ENCODE data around the gene PATL2.
"Not testable (repeated sequence)": the region's sequence is repeated elsewhere in the genome, so short reads cannot be mapped to it uniquely, and the experiment has no call there.

Gene PATL2

DNA sequence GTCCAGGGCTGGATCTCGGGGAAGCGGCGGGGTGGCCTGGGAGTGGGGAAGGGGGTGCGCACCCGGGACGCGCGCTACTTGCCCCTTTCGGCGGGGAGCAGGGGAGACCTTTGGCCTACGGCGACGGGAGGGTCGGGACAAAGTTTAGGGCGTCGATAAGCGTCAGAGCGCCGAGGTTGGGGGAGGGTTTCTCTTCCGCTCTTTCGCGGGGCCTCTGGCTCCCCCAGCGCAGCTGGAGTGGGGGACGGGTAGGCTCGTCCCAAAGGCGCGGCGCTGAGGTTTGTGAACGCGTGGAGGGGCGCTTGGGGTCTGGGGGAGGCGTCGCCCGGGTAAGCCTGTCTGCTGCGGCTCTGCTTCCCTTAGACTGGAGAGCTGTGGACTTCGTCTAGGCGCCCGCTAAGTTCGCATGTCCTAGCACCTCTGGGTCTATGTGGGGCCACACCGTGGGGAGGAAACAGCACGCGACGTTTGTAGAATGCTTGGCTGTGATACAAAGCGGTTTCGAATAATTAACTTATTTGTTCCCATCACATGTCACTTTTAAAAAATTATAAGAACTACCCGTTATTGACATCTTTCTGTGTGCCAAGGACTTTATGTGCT lies 721 bp upstream of the PATL2 start:
- Mint-ChIP-seq H3K36me3 (peaks cover 57% of the 10 kb centered on the region), H3K9me3 (no peaks in the 10 kb centered on the region), H3K4me1 (peaks cover 53% of the 10 kb centered on the region), H3K4me3 (peak overlapping the region; percentile 98), H3K27me3 (no peaks in the 10 kb centered on the region), H3K27ac (peak overlapping the region; percentile 100)

DNA sequence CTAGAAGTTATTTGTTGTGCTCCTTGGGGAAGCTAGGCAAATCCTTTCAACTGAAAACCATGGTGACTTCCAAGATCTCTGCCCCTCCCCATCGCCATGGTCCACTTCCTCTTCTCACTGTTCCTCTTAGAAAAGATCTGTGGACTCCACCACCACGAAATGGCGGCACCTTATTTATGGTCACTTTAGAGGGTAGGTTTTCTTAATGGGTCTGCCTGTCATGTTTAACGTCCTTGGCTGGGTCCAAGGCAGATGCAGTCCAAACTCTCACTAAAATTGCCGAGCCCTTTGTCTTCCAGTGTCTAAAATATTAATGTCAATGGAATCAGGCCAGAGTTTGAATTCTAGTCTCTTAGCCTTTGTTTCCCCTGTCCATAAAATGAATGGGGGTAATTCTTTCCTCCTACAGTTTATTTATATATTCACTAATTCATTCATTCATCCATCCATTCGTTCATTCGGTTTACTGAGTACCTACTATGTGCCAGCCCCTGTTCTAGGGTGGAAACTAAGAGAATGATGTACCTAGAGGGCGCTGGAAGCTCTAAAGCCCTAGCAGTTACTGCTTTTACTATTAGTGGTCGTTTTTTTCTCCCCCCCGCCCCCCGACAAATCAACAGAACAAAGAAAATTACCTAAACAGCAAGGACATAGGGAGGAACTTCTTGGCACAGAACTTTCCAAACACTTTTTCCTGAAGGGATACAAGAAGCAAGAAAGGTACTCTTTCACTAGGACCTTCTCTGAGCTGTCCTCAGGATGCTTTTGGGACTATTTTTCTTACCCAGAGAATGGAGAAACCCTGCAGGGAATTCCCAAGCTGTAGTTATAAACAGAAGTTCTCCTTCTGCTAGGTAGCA lies 657 bp downstream of the PATL2 start:
- peaks cover 46% of the 10 kb centered on the region for H3K36me3 Mint-ChIP-seq
- H3K4me1 Mint-ChIP-seq: peaks cover 45% of the 10 kb centered on the region
- no peaks in the 10 kb centered on the region for H3K27me3 Mint-ChIP-seq
- no peaks in the 10 kb centered on the region for H3K9me3 Mint-ChIP-seq
- H3K4me3 Mint-ChIP-seq: peak overlapping the region; percentile 98
- peak overlapping the region; percentile 100 for H3K27ac Mint-ChIP-seq

DNA sequence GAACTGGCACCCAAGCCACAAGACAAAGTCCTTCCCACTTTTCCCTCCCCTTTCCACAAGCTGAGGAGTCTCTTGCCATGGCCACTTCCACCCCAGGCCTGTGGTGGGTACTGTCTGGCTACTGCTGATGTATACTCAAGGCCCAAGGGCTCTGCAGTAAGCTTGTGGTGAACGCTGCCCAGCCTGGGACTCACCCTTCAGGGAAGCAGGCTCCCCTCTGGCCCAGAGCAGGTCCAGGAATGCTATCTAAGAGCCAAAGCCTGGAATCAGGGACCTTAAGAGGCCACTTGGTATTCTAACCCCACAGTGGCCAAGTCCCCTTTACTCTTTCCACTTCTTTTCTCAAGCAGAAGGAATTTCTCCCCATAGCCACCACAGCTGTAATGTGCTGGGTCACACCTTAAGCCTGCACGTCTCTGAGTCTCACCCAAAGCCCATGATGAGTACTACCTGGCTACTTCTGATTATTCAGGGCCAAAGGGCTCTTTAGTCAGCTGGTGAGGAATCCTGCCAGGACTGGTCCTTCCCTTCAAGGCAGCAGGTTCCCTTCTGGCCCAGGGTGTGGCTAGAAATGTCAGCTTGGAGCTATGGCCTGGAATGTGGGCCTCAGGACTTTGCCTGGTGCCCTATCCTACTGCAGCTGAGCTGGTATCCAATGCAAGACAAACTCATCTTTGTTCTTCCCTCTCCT lies 4.0 kb downstream of the PATL2 start:
- Mint-ChIP-seq H3K27ac (no peak overlapping the region), H3K4me3 (no peak overlapping the region)

DNA sequence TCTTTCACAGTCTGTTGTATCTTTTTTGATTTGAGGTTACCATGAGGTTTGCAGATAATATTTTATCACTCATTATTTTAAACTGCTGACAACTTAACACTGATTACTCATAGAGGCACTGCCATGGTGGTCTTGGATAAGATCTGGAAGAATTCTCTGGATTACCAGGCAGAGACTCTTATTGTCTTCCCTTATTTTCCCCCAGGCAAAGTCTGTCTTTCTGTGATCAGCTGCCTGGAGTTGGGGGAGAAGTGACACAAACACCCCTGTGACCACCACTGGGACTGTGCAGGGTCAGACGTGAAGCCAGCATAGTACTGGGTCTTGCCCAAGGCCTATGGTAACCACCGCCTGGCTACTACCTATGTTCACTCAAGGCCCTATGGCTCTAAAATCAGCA lies 4.7 kb downstream of the PATL2 start:
- H3K9me3 Mint-ChIP-seq: peaks cover 15% of the 10 kb centered on the region

More for the DNA sequence above, 4.0 kb downstream of the PATL2 start:
- Mint-ChIP-seq H3K27me3 (no peaks in the 10 kb centered on the region), H3K9me3 (peaks cover 12% of the 10 kb centered on the region), H3K36me3 (peaks cover 31% of the 10 kb centered on the region), H3K4me1 (peaks cover 44% of the 10 kb centered on the region)

DNA sequence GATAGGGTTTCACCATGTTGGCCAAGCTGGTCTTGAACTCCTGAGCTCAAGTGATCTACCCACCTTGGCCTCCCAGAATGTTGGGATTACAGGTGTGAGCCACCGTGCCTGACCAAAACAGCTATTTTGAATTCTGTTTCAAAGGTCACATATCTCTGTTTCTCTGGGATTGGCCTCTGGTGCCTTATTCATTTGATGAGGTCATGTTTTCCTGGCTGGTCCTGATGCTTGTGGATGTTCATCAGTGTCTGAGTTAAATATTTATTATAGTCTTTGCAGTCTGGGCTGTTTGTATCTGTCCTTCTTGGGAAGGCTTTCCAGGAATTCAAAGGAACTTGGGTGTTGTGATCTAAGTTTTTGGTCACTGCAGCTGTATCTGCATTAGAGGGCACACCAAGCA lies 5.1 kb downstream of the PATL2 start:
- H3K4me1 Mint-ChIP-seq: peaks cover 47% of the 10 kb centered on the region
- H3K27ac Mint-ChIP-seq: no peak overlapping the region
- H3K9me3 Mint-ChIP-seq: peaks cover 15% of the 10 kb centered on the region
- H3K27me3 Mint-ChIP-seq: no peaks in the 10 kb centered on the region
- H3K4me3 Mint-ChIP-seq: no peak overlapping the region
- peaks cover 25% of the 10 kb centered on the region for H3K36me3 Mint-ChIP-seq

More for the DNA sequence above, 4.7 kb downstream of the PATL2 start:
- H3K27ac Mint-ChIP-seq: no peak overlapping the region
- no peaks in the 10 kb centered on the region for H3K27me3 Mint-ChIP-seq
- no peak overlapping the region for H3K4me3 Mint-ChIP-seq
- peaks cover 27% of the 10 kb centered on the region for H3K36me3 Mint-ChIP-seq
- peaks cover 46% of the 10 kb centered on the region for H3K4me1 Mint-ChIP-seq

DNA sequence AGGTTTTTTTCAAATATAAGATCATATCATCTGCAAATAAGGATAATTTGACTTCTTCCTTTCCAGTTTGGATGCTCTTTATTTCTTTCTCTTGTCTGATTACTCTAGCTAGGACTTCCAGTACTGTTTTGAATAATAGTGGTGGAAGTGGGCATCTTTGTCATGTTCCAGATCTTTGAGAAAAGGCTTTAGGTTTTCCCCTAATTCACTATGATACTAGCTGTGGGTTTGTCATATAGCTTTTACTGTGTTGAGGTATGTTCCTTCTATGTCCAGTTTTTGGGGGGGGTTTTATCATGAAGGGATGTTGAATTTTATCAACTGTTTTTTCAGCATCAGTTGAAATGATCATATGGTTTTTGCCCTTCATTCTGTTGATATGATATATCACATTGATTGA lies 10.4 kb downstream of the PATL2 start:
- H3K9me3 Mint-ChIP-seq: peaks cover 25% of the 10 kb centered on the region
- not testable (repeated sequence) for H3K4me3 Mint-ChIP-seq

DNA sequence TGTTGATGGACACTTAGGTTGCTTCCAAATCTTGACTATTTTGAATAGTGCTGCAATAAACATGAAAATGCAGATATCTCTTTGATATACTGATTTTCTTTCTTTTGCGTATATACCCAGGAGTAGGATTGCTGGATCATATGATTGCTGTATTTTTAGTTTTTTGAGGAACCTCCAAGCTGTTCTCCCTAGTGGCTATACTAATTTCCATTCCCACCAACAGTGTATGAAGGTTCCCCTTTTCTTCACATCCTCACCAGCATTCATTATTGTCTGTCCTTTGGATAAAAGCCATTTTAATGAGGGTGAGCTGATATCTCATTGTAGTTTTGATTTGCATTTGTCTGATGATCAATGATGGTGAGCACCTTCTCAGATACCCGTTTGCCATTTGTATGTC lies 12.5 kb downstream of the PATL2 start:
- Mint-ChIP-seq H3K36me3 (peaks cover 12% of the 10 kb centered on the region), H3K27ac (no peak overlapping the region), H3K4me3 (no peak overlapping the region), H3K27me3 (no peaks in the 10 kb centered on the region), H3K4me1 (peaks cover 46% of the 10 kb centered on the region), H3K9me3 (peaks cover 23% of the 10 kb centered on the region)

More for the DNA sequence above, 10.4 kb downstream of the PATL2 start:
- not testable (repeated sequence) for H3K27me3 Mint-ChIP-seq
- Mint-ChIP-seq H3K4me1 (peaks cover 37% of the 10 kb centered on the region), H3K27ac (peak overlapping the region; percentile 10), H3K36me3 (peaks cover 22% of the 10 kb centered on the region)

DNA sequence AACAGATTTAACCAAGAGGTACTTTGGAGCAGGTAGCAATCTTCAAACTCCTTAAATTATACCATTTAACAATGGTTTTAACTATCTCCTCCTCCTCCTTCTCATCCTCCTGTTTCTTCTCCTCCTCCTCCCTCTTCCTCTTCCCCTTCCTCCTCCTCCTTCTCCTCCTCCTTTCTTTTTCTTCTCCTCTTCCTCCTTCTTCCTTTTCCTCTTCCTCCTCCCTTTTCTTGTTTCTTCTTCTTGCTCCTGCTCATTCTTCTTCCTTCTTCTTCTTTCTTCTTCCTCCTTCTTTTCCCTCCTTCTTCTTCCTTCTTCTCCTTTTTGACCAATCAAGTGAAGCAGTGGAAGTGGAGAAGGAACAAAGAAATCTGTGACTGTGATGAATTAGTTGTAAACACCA lies 14.1 kb downstream of the PATL2 start:
- peak overlapping the region; percentile 13 for H3K27ac Mint-ChIP-seq
- H3K9me3 Mint-ChIP-seq: peaks cover 12% of the 10 kb centered on the region
- peaks cover 9% of the 10 kb centered on the region for H3K36me3 Mint-ChIP-seq
- H3K27me3 Mint-ChIP-seq: no peaks in the 10 kb centered on the region
- H3K4me1 Mint-ChIP-seq: peaks cover 44% of the 10 kb centered on the region
- H3K4me3 Mint-ChIP-seq: no peak overlapping the region

DNA sequence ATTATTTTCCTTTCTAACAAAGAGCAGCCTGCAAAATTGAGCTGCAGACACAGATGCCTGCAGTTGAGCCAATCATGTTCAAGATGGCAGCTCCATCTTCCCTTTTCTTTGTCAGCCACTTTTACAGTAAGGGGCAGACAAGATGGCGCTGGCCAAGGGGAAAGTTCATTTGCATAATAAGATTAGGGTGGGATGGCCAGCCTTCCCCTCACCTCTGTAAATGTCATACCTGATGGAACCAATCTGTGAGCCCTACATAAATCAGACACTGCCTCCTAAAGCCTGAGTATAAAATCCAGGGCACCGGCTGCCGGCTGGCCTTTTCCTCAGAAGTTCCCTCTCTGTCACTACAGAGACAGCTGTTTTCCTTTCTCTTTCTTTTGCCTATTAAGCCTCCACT lies 15.8 kb downstream of the PATL2 start:
- H3K36me3 Mint-ChIP-seq: peaks cover 6% of the 10 kb centered on the region
- peaks cover 10% of the 10 kb centered on the region for H3K9me3 Mint-ChIP-seq
- H3K4me1 Mint-ChIP-seq: peaks cover 42% of the 10 kb centered on the region
- no peak overlapping the region for H3K4me3 Mint-ChIP-seq
- H3K27ac Mint-ChIP-seq: no peak overlapping the region
- no peaks in the 10 kb centered on the region for H3K27me3 Mint-ChIP-seq

DNA sequence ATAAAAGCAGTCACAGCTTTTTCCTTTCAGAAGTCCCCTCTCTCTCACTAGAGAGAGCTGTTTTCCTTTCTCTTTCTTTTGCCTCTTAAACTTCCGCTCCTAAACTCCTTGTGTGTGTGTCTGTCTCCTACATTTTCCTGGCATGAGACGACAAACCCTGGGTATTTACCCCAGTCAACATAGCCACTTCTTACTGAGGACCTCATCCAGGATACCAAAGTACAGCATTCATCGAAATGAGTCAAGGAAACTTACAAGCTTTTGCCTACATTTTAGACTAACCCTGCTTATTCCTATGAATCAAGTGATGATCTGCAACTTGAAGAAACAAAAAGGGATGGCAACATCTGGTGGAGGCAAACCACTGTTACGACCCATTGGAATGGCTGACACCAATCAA lies 16.7 kb downstream of the PATL2 start:
- no peak overlapping the region for H3K4me3 Mint-ChIP-seq
- H3K4me1 Mint-ChIP-seq: peaks cover 43% of the 10 kb centered on the region
- H3K27me3 Mint-ChIP-seq: no peaks in the 10 kb centered on the region
- peaks cover 5% of the 10 kb centered on the region for H3K9me3 Mint-ChIP-seq
- peaks cover under 1% of the 10 kb centered on the region for H3K36me3 Mint-ChIP-seq
- H3K27ac Mint-ChIP-seq: no peak overlapping the region

DNA sequence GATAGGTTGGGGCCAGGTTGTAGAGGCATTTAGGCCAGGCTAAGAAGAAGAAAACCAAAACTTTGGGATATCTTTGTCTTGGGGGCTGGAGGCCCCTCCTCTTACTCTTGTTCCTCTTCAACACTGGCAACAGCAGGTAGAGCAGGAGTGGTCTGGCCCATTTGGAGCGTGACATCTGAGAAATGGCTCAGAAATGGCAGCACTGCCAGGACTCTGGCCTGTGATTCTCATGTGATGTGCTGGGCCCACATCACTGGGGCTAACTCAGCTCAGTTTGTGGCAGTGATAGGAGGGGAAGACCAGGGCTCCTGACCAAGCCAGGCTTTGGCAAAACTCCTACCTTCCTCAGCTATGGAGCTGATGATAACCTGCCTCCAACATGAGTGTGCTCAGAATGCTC lies 18.5 kb downstream of the PATL2 start:
- Mint-ChIP-seq H3K27me3 (no peaks in the 10 kb centered on the region), H3K9me3 (no peaks in the 10 kb centered on the region), H3K4me3 (no peak overlapping the region), H3K36me3 (peaks cover 7% of the 10 kb centered on the region), H3K4me1 (peaks cover 53% of the 10 kb centered on the region), H3K27ac (no peak overlapping the region)

DNA sequence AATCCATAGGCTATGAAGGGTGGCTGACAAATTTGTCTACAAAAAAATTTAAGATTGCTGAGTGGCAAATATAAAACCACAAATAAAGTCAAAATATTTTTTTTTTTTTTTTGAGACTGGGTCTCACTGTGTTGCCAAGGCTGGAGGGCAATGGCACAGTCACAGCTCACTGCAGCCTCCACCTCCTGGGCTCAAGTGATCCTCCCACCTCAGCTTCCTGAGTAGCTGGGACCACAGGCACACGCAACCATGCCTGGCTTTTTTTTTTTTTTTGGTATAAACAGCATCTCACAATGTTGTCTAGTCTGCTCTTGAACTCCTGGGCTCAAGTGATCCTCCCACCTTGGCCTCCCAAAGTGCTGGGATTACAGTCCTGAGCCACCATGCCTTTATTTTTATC lies 20.9 kb downstream of the PATL2 start:
- H3K27me3 Mint-ChIP-seq, H3K4me3 Mint-ChIP-seq: not testable (repeated sequence)
- Mint-ChIP-seq H3K9me3 (peaks cover 10% of the 10 kb centered on the region), H3K27ac (peak overlapping the region; percentile 65), H3K4me1 (peaks cover 55% of the 10 kb centered on the region), H3K36me3 (peaks cover 19% of the 10 kb centered on the region)

DNA sequence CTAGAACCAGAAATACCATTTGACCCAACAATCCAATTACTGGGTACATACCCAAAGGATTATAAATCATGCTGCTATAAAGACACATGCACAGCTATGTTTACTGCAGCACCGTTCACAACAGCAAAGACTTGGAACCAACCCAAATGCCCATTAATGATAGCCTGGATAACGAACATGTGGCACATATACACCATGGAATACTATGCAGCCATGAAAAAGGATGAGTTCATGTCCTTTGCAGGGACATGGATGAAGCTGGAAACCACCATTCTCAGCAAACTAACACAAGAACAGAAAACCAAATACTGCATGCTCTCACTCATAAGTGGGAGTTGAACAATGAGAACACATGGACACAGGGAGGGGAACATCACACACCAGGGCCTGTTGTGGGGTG lies 21.8 kb downstream of the PATL2 start:
- peak overlapping the region; percentile 19 for H3K27ac Mint-ChIP-seq
- H3K27me3 Mint-ChIP-seq, H3K4me3 Mint-ChIP-seq: not testable (repeated sequence)
- peaks cover 22% of the 10 kb centered on the region for H3K36me3 Mint-ChIP-seq
- peaks cover 13% of the 10 kb centered on the region for H3K9me3 Mint-ChIP-seq
- peaks cover 56% of the 10 kb centered on the region for H3K4me1 Mint-ChIP-seq

DNA sequence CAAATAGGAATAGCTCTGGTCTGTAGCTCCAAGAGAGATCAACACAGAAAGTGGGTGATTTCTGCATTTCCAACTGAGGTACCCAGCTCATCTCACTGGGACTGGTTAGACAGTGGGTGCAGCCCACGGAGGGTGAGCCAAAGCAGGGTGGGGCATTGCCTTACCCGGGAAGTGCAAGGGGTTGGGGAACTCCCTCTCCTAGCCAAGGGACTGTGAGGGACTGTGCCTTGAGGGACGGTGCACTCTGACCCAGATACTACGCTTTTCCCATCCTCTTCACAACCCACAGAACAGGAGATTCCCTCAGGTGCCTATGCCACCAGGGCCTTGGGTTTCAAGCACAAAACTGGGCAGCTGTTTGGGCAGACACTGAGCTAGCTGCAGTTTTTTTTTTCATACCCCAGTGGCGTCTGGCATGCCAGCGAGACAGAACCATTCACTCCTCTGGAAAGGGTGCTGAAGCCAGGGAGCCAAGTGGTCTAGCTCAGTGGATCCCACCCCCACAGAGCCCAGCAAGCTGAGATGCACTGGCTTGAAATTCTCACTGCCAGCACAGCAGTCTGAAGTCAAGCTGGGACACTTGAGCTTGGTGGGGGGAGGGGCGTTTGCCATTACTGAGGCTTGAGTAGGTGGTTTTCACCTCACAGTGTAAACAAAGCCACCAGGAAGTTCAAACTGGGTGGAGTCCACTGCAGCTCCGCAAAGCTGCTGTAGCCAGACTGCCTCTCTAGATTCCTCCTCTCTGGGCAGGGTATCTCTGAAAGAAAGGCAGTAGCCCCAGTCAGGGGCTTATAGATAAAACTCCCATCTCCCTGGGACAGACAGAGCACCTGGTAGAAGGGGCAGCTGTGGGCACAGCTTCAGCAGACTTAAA lies 28.1 kb downstream of the PATL2 start:
- H3K4me1 Mint-ChIP-seq: peaks cover 92% of the 10 kb centered on the region
- not testable (repeated sequence) for H3K27me3 Mint-ChIP-seq
- H3K4me3 Mint-ChIP-seq: peak overlapping the region; percentile 61
- peaks cover 37% of the 10 kb centered on the region for H3K9me3 Mint-ChIP-seq
- H3K27ac Mint-ChIP-seq: peak overlapping the region; percentile 80
- H3K36me3 Mint-ChIP-seq: peaks cover 38% of the 10 kb centered on the region

DNA sequence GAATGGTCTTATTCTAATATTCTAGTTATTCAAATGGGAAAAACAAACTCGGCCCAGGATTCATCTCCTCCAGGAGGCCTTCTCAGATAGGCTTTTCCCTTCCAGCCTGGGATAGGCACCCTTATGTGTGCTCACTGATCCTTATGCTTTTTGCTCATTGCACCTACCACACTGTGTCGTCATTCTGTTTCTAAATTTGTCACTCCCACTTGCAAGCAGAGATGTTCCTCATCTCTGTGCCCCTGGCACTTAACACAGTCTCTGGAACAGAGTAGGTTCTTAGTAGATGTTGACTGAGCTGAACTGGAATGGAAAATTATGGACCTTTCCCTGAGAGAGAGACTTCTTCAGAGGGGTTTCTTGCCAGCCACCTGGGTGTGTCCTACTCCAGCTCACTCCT lies 28.9 kb downstream of the PATL2 start:
- Mint-ChIP-seq H3K27ac (peak overlapping the region; percentile 55), H3K27me3 (no peaks in the 10 kb centered on the region), H3K9me3 (peaks cover 37% of the 10 kb centered on the region), H3K4me3 (peak overlapping the region; percentile 55), H3K4me1 (peaks cover 93% of the 10 kb centered on the region), H3K36me3 (peaks cover 33% of the 10 kb centered on the region)
